ENCODE data around the gene DCC. TPM values are rescaled to one million over a fixed set of nuclear protein-coding genes. Genes with fewer than 3 reads are reported as not detected.

DCC gene
- total RNA-seq, 2 donors from 2014 or later: 0.18 to 0.34 TPM

GRCh38 chr18:53152476-53152875, 812.5 kb downstream of the DCC start:
- ATAC-seq: no peak
- intact Hi-C loops (cut with DNase I, micrococcal nuclease): no loop called here
- DNase-seq: no peak

- no peak for ATAC-seq
- intact Hi-C loops (cut with DNase I, micrococcal nuclease): no loop called here
- DNase-seq: no peak
Observed at GRCh38 chr18:53153281-53153680, 813.3 kb downstream of the DCC start.

GRCh38 chr18:53153800-53154199, 813.8 kb downstream of the DCC start:
- no peak for DNase-seq
- no peak for ATAC-seq
- intact Hi-C loops (cut with DNase I, micrococcal nuclease): no loop called here

- intact Hi-C loops (cut with DNase I, micrococcal nuclease): no loop called here
- no peak for ATAC-seq
- no peak for DNase-seq
Observed at GRCh38 chr18:53165770-53166169, 825.8 kb downstream of the DCC start.

GRCh38 chr18:53169346-53169745, 829.3 kb downstream of the DCC start:
- DNase-seq (no peak), ATAC-seq (no peak)
- intact Hi-C loops (cut with DNase I, micrococcal nuclease): no loop called here

- DNase-seq (no peak), ATAC-seq (no peak)
- intact Hi-C loops (cut with DNase I, micrococcal nuclease): no loop called here
Observed at GRCh38 chr18:53191634-53192033, 851.6 kb downstream of the DCC start.

GRCh38 chr18:53193870-53194269, 853.9 kb downstream of the DCC start:
- no peak for ATAC-seq
- intact Hi-C loops (cut with DNase I, micrococcal nuclease): no loop called here
- no peak for DNase-seq

- no peak for ATAC-seq
- intact Hi-C loops (cut with DNase I, micrococcal nuclease): no loop called here
- DNase-seq: no peak
Observed at GRCh38 chr18:53219853-53220252, 879.9 kb downstream of the DCC start.

DNA sequence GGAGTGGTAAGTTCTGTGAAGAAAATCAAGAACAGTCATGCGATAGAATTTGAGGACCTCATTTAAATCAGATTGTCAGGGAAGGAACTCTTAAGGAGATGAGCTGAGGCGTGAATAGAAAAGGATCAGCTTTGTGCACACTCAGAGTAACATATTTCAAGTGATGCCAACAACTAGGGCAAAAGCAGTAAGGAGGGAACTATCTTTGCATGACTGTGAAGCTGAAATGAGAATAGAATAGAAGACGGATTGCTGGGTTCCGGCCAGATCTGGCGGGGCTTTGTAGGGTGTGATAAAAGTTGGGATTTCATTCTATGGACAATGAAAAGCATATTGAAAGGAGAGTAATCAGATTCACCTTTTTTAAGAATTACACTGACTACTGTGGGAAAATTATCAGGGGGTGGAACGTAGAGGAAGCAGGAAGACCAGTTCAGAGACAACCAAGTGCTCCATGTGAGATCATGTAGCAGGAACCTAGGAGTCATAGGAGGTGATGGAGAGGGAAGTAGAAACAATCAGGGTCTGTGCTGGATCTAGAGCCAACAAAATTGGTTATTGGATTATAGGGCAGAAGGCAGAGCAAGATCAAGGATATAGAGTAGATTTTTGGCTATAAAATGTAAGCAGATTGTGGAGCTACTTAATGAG, 884.3 kb downstream of the DCC start:
- DNase-seq (no peak), ATAC-seq (no peak)
- intact Hi-C loops (cut with DNase I, micrococcal nuclease): no loop called here

DNA sequence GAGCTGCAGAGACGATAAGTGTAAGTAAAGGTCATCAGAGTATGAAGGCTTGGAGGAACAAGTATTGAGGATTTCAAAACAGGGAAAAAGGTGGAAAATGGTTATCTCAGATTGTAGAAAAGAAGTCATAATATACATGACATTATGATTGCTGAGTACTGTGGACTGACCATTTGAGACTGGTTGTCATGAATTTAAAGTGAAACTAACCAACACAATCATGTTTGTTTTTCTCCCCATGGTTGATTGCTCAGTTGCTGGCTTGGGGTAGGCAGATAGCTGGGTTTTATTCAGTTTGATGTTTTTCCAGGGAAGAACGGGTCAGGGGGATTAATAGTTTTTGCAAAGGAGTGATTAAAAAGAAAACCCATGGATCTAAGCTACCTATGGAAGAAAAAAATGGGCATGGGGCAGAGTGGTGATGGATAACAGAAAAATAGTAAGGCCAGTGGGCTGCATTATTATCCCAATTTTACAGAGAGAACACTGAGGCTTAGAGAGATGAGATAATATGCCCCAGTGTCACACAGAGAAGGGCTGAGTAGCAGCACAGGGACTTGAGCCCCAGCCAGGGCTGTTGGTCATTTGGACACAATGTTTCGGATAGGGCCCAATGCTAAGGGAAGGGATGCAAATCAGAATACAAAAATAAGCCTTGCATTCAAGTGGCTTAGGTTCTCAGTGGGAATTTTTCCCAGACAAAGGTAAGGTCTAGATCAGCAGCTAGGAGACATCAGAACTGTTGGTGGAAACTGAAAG, 885.7 kb downstream of the DCC start:
- intact Hi-C loops (cut with DNase I, micrococcal nuclease): no loop called here
- ATAC-seq (no peak), DNase-seq (no peak)

- no peak for ATAC-seq
- DNase-seq: no peak
- intact Hi-C loops (cut with DNase I, micrococcal nuclease): no loop called here
Observed at GRCh38 chr18:53234610-53235009, 894.6 kb downstream of the DCC start.

DNA sequence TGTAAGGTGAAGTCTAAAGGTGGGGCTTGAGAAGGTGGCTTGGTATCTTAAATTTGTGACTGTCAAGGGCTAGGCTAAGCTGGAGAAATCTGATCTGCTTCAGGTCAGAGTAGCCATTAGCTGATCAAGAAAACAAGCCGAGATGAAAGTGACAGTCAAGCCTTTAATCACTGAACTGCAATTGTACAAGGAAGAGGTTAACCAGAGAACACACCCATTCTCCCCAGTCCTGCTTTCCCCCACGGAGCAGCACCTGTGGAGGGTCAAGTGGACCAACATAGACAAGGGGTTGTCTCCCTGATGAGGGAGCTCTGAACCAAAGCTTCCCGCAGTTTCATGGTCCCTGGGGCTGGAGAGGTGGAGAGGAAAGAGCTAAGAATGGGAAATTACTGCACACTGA, 901.2 kb downstream of the DCC start:
- ATAC-seq (no peak), DNase-seq (no peak)
- intact Hi-C loops (cut with DNase I, micrococcal nuclease): no loop called here

GRCh38 chr18:53253789-53254188, 913.8 kb downstream of the DCC start:
- ATAC-seq (no peak), DNase-seq (no peak)
- intact Hi-C loops (cut with DNase I, micrococcal nuclease): no loop called here

- intact Hi-C loops (cut with DNase I, micrococcal nuclease): no loop called here
- no peak for DNase-seq
- no peak for ATAC-seq
Observed at GRCh38 chr18:53254265-53254664, 914.3 kb downstream of the DCC start.

DNA sequence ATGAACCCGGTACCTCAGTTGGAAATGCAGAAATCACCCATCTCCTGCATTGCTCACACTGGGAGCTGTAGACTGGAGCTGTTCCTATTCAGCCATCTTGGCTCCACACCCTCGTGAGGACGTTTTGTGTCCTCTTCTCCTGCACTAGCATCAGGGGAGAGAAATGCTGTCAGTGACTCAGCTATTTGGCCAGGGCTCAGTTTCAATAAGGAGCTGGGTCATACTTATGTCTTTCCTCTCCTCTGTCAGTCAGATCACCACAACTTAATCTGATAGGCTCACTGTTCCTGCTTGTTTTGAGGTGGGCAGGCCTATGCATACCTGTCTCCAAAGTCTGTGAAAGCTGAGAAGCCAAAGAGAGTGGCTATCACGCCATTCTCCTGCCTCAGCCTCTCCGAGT, 921.2 kb downstream of the DCC start:
- no peak for ATAC-seq
- no peak for DNase-seq
- intact Hi-C loops (cut with DNase I, micrococcal nuclease): no loop called here

DNA sequence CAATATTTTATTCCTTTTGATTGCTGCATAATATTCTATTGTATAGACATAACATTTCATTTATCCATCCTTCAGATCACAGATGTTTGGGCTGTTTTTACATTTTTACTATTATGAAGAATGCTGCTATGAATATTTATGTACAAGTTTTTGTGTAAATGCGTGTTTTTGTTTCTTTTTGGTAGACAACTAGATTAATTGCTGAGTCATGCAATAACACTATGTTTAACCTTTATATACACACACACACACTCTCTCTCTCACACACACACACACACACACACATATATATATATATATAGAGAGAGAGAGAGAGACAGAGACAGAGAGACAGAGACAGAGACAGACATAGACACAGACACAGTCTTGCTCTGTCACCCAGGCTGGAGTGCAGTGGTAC, 926.9 kb downstream of the DCC start:
- DNase-seq: no peak
- intact Hi-C loops (cut with DNase I, micrococcal nuclease): no loop called here
- ATAC-seq: no peak

GRCh38 chr18:53268455-53268854, 928.5 kb downstream of the DCC start:
- no peak for ATAC-seq
- intact Hi-C loops (cut with DNase I, micrococcal nuclease): no loop called here
- DNase-seq: no peak

GRCh38 chr18:53281406-53281805, 941.4 kb downstream of the DCC start:
- intact Hi-C loops (cut with DNase I, micrococcal nuclease): loop anchor here in 1 of 2 donors (10.0 kb wide), 1 partner anchor 383 kb away; no protein-coding TSS in a partner anchor

DNA sequence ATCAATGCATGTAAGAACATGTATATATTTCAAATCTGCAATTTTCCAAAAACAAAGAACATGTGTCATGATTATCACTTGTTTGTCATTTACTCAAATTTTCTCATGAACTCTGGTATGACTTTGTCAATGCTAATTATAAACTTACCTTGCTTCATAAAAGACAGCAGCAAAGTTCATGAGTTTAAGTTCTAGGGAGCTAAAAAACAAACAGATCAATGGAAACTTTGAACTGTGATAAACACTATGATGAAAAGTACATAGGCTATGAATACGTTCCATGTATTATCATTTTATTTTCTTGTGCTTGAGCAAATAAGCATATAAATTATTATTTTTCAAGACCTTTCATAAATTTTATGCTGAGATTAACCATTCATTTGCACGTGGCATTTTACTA, 943.7 kb downstream of the DCC start:
- ATAC-seq (no peak), DNase-seq (no peak)
- intact Hi-C loops (cut with DNase I, micrococcal nuclease): loop anchor here in 1 of 2 donors (10.0 kb wide), 1 partner anchor 381 kb away; no protein-coding TSS in a partner anchor

More at GRCh38 chr18:53281406-53281805, 941.4 kb downstream of the DCC start:
- ATAC-seq (no peak), DNase-seq (no peak)

GRCh38 chr18:53305461-53305860, 965.5 kb downstream of the DCC start:
- intact Hi-C loops (cut with DNase I, micrococcal nuclease): no loop called here
- DNase-seq (no peak), ATAC-seq (no peak)

DNA sequence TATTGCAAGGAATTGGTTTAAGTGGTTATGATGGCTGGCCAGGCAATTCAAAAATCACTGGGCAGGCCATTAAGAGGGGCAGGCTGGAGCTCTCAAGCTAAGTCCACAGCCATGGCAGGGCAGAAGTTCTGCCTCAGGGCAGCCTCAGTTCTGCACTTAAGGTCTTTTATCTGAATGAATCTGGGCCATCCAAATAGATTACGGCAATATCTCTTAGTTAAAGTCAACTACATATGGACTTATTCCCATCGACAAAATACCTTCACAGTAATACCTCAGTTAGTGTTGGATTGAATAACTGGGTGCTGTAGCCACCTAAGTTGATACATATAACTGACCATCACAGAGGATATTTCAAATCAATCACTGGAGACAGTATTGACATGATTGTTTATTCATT, 979.6 kb downstream of the DCC start:
- no peak for DNase-seq
- ATAC-seq: no peak
- intact Hi-C loops (cut with DNase I, micrococcal nuclease): no loop called here
